Fibroblast of peridontal ligament (primary cell): ENCODE results near the gene TULP1.

Experiments used
- DNase-seq: peaks from one replicate; pipeline ENCODE4 v3.0.0-alpha.2; 2010; ENCODE audit errors: extremely low read depth

Gene TULP1

GRCh38 chr6:35483893-35484645, 28.6 kb downstream of the TULP1 start:
- no peak for DNase-seq

DNA sequence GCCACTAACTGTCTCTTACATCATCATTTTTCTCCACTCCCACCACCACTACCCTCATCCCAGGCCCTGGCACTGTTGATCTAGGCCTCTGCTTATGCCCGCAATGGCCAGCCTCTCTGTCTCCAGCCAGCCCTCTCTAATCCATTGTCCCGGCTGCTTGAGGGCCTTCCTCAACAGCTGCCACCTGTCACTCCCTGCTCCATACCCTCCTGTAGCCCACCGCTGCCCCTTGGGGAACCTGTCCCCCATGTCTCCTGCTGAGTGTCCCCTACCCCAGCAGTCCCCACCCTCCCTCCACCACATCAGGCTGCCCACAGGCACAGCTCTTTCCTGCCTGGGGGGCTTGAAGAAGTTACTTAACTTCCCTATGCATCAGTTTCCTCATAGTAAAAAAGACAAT, 29.2 kb downstream of the TULP1 start:
- DNase-seq = no peak

DNA sequence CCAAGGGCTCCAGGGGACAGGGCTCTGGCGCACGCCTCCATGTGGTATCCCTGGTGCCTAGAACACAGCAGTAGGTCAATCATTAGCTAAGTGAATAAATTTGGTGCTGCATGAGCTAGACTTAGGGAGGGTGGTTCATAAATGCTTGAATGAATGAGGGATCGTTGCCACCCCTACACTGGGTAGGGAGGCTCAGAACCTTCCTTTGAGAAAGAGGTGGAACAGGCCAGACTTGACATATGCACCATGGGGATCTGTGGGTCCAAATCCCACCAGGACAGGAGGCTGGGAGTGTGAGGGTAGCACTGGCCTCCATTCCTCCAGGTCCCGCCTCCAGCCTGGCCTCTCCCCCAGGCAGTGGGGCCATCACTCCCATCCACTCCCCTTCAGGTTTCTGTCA, 29.6 kb downstream of the TULP1 start:
- DNase-seq = no peak

- DNase-seq = no peak
These were observed 31.5 kb downstream of the TULP1 start for GRCh38 chr6:35481226-35481625.

DNA sequence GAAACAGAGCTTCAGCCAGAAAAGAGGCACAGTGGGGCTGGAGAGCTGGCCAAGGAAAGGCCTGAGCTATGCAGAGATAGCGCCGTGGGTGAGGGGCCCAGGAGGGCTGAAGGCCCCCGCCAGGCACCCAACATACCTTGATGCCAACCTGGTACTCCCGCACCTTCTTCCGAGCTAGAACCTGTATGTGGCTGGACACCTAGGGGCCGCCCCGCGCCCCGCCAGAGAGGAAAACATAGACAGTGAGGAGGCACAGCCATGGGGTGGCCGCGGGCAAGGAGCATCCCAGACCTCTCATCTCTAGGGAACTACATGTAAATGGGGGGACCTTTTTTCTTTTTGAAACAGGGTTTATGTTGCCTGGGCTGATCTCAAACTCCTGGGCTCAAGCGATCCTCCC, 32.5 kb downstream of the TULP1 start:
- DNase-seq = no peak

GRCh38 chr6:35478259-35478658, 34.4 kb downstream of the TULP1 start:
- no peak for DNase-seq

DNA sequence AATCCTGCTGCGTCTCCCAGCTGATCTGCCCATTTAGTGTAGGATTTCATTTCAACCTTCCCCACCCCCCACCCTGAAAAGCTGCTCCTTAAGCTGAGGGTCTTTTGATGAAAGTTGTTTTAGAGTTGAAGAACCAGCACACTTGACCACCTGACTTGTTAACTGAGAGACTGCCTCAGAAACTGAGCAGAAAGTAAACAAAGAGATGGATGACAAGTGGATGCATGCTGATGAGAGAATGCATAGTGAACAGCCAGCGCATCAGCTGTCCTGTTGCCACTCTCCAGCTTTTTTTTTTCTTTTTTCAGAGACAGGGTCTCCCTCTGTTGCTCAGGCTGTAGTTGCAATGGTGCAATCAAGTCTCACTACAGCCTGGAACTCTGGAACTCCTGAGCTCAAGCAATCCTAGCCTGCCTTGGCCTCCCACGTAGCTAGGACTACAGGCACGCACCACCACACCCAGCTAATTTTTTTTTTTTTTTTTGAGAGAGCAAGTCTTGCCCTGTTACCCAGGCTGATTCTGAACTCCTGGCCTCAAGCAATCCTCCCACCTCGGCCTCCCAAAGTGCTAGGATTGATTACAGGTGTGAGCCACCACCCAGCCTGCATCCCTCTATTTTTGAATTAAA, 35.0 kb downstream of the TULP1 start:
- DNase-seq = no peak

- DNase-seq = no peak
These were observed 35.7 kb downstream of the TULP1 start for GRCh38 chr6:35477028-35477427.

- DNase-seq = no peak
These were observed 36.7 kb downstream of the TULP1 start for GRCh38 chr6:35476004-35476403.

DNA sequence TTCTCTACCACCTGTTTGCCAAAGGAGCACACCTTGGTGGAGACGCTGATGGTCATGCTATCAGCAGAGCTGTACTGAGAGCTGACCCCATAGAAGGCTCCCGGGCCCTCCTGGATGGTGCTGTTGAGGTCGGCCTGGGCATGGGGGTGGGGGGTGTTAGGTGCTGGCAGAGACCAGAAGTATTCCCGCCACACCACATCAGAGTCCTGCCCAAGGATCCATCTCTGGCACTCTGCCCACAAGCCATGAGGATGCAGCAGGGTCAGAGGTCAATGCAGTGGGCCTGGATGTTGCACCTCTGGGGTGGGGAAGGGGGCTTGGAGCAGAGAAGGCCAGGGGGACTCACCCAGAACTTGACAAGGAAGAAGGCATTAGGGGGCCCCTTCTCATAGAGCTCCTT, 37.1 kb downstream of the TULP1 start:
- DNase-seq = no peak

DNA sequence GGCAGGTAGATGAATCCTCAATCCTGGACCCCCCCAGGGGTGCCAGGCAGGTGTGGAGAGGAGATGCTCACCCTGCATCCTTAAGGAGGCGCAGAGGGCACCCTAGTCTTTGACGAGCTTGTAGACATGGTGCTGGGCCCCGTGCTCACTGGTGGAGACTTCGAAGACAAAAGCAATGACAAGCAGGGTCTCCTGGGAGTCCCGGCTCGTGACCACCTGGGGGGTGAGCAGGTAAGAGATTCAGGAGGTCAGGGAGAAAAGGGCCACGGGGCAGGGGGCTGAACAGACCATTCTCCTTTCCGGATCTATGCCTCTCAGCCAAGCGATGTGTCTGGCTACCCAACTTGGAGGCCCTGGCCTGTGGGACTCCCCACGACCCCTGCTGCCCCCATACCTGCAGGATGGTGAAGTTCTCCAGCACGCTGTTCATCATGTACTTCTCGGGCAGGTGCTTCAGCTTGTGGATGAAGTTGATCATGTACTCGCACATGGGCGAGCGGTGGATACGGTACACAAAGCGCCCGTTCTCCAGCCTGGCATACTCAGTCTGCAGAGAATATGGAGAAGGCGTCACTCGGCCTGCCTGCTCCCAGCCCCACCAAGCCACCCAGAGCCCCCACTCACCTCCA, 37.6 kb downstream of the TULP1 start:
- no peak for DNase-seq

DNA sequence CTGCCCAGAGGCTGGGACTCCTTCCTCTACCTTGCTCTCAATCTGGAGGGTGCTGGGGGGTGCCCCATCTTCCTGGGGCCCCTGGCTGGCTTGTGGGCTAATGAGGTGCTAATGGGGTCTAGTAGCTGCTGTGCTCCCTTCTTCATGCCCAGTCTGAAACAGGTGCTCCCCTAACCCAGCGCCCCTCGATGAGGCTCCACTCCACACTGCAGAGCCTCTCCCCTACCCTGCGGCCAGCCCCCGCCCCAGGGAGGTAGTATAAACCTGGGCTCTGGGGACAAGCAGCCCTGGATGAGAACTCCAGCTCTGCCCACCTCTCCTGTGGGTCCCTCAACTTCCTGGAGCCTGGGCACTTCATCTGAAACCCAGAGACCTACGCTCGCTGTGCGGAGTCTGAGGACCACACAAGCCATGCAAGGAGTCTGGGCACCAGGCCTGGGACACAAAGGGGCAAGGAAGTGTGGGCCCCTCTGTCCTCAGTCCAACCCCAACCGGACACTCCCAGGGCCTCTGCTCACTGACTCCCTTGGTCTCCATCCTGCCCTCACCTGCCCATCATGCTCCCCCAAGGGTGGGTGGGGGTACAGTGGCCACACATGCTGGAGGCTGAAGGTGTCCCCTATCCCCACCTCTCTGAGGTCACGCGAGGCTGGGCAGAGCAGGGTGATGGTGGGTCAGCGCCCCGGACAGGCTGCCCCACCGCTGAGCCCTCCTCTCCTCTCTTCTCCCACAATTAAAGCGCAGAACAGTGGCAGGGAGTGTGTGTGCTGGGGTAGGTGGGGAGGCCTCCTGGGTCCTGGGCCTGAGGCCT, 38.4 kb downstream of the TULP1 start:
- no peak for DNase-seq

GRCh38 chr6:35473850-35474130, 38.9 kb downstream of the TULP1 start:
- DNase-seq = no peak

GRCh38 chr6:35473075-35473849, 39.4 kb downstream of the TULP1 start:
- no peak for DNase-seq

DNA sequence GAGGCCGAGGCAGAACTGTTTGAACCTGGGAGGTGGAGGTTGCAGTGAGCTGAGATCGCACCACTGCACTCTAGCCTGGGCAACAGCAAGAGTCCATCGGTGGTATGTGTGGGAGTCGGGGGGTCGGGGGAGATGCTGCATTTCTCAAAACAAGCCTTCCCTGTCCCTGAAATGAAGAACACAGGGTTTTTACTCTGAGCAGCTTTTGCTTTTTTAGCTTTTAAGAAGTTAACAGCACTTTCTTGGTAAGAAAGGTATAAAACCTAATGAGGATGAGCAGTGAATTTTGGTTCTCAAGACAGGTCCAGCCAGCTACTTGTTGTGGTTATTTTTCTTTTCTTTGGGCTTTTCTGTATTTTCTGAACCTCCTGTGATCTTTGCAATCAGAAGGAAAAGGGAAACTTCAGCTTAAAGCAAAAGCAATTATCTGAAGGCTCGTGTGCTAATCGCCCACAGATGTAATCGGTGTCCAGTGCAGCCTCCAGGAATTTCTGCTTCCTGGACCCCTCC, 40.8 kb downstream of the TULP1 start:
- peak; percentile 42 for DNase-seq

DNA sequence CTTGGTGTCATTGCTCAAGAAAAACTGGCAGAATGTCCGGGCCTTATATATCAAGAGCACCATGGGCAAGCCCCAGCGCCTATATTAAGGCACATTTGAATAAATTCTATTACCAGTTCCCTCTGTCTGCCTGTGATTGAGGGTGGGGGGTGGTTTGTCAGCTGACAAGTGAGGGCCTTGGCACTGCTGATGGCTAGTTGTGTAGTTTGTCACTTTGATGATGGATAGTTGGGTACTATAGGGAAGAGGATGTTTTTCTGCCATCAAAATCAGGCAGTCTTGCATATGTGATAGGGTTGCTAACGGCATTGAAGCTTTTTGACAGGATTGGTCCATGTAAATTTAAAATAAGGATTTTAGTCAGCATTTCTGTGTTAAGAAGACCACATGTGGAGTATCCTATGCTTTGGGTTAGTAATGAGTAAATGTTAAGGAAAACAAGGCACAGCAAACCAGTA, 42.0 kb downstream of the TULP1 start:
- no peak for DNase-seq

DNA sequence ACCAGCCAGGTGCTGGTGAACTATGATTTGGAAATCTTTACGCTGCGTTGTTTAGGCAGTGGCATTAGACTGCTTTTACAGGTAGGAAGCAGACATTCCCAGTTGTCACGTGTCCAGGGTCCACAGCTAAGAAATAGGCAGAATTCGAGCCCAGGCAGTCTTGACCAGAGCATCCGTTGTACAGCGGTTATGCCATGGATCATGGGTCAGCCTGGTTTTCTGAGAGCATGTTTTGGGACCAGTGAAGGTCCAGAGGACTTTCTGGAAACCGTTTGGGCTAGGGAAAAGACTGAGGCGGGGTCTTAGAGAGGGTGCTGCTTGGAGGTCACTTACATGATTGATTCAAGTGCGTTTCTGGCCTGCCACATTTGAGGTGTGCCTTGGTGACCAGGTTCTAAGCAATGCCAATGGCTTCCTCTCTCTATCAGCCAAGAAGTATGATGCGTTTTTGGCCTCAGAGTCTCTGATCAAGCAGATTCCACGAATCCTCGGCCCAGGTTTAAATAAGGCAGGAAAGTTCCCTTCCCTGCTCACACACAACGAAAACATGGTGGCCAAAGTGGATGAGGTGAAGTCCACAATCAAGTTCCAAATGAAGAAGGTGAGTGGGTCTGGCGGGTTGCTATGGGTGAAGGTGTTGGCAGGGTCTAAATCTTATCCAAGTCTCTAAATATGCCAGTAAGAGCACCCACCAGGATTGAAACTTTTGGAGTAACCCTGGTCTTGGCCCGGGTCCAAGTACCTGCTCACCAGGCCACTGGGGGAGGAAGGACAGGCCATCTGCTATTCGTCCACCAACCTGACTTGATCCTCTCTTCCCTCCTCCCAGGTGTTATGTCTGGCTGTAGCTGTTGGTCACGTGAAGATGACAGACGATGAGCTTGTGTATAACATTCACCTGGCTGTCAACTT, 42.7 kb downstream of the TULP1 start:
- DNase-seq = peak; percentile 24

GRCh38 chr6:35468980-35469750, 43.5 kb downstream of the TULP1 start:
- no peak for DNase-seq

DNA sequence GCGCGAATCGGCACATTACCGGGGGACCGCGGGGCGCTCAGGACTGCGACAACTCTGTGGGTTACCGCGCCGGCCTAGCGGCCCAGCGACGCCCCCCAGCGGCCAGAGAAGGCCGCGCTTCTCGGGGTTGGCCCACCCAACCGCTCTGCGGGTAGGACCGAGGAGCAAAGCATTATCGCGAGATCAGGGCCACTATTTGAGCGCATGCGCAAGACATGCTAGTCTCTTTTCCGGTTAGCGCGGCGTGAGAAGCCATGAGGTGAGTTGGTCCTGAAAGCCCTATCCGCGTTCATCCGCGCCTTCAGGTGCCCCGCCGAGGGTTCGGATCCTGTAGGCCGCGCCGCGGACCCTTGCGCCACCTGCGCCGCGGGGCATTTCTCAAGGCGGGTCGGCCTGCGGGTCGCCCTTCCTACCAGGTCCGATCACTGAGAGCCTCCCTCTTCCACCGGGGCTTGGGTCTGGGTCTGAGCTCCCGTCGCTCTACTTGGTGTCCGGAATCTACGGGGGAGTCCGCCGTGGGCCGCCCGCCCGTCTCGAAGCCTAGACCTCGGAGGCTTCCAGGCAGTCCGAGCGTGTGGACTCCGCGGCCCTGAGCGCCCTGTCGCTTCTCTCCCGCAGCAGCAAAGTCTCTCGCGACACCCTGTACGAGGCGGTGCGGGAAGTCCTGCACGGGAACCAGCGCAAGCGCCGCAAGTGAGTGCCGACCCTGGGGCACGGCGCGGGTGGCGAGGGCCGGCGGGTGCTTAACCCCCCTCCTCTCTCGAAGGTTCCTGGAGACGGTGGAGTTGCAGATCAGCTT, 44.3 kb downstream of the TULP1 start, which contains the start of gene RPL10A:
Gene RPL10A (plus strand): TSS at position 221 of the 799 bp plus-strand sequence. CDS start 34 bp downstream, at position 255.
- peak; percentile 98 for DNase-seq
